CD4-positive, alpha-beta T cell (primary cell): ENCODE results near the gene PNPLA3. TPM values are rescaled to one million over a fixed set of nuclear protein-coding genes. Genes with fewer than 3 reads are reported as not detected.

Experiments
- ATAC-seq: fragments of 200-7000 bp; cut with Tn5 transposase; one replicate; pipeline ENCODE4 v1.10.0; 2022; ENCODE audit warnings: mild to moderate bottlenecking; ENCODE audit not compliant: poor library complexity
- CTCF ChIA-PET: fragments of 350-600 bp; sonication (Branson Sonifier 250); formaldehyde crosslinking; loops from one replicate; lab custom pipeline; 2021; ENCODE audit warnings: antibody characterized with exemption, inconsistent platforms; lab: Charles Lee
- POLR2A ChIA-PET: fragments of 350-600 bp; sonication (Branson Sonifier 250); formaldehyde crosslinking; loops from one replicate; lab custom pipeline; 2021; ENCODE audit warnings: antibody characterized with exemption, inconsistent platforms; lab: Charles Lee
- DNase-seq, 14 experiments: peaks; one replicate each; pipeline ENCODE4 v3.0.0-alpha.2; 2013 to 2020; ENCODE audit warnings: mixed read lengths in 2 of 14
- H3K27ac ChIP-seq, 2 donors: one replicate each; pipeline versions ENCODE4 v1.5.1 to v1.7.0; 2013; ENCODE audit warnings: low read length in 2 of 2, low read depth in 1 of 2, mild to moderate bottlenecking in 1 of 2
- H3K27me3 ChIP-seq, 2 experiments: 1 replicate in 1 of 2; 2 replicates in 1 of 2; pipeline versions ENCODE4 v1.6.1 to v1.7.0; 2013; ENCODE audit warnings: low read length in 2 of 2, control low read depth in 1 of 2, mild to moderate bottlenecking in 1 of 2, moderate library complexity in 1 of 2; ENCODE audit not compliant: insufficient read depth in 2 of 2, control insufficient read depth in 1 of 2
- H3K36me3 ChIP-seq: one replicate; pipeline ENCODE4 v1.6.1; 2013; ENCODE audit warnings: low read length, control low read depth; ENCODE audit not compliant: insufficient read depth
- H3K4me1 ChIP-seq: one replicate; pipeline ENCODE4 v1.6.1; 2013; ENCODE audit warnings: low read length, control low read depth; ENCODE audit not compliant: insufficient read depth
- H3K4me3 ChIP-seq: one replicate; pipeline ENCODE4 v1.5.1; 2013; ENCODE audit warnings: mild to moderate bottlenecking, low read length, moderate library complexity
- H3K9me3 ChIP-seq, 2 experiments: 1 replicate in 1 of 2; 2 replicates in 1 of 2; pipeline versions ENCODE4 v1.6.1 to v1.7.0; 2013; ENCODE audit warnings: low read length in 2 of 2, mild to moderate bottlenecking in 2 of 2, control low read depth in 1 of 2, moderate library complexity in 1 of 2; ENCODE audit not compliant: control insufficient read depth in 1 of 2, insufficient read depth in 1 of 2
- H3K27ac Mint-ChIP-seq: one replicate; pipeline ENCODE4 v1.8.0; 2020; ENCODE audit warnings: mixed read lengths
- H3K27me3 Mint-ChIP-seq: one replicate; pipeline ENCODE4 v1.8.0; 2021; ENCODE audit warnings: mixed read lengths
- H3K36me3 Mint-ChIP-seq: one replicate; pipeline ENCODE4 v1.8.0; 2021; ENCODE audit warnings: low read depth, mixed read lengths
- H3K4me1 Mint-ChIP-seq: one replicate; pipeline ENCODE4 v1.8.0; 2021; ENCODE audit warnings: low read depth, mixed read lengths
- H3K4me3 Mint-ChIP-seq: one replicate; pipeline ENCODE4 v1.8.0; 2020; ENCODE audit warnings: mild to moderate bottlenecking, mixed read lengths
- H3K9me3 Mint-ChIP-seq: one replicate; pipeline ENCODE4 v1.8.0; 2020; ENCODE audit warnings: mixed read lengths
- CTCF ChIP-seq: fragments of 200-600 bp; IDR thresholded peaks from one replicate; pipeline ENCODE4 v1.8.0; 2022; ENCODE audit warnings: antibody characterized with exemption, mild to moderate bottlenecking
- intact Hi-C, 2 experiments: fragments of 100-400 bp; cut with DNase I in 1 of 2; cut with micrococcal nuclease in 1 of 2; formaldehyde crosslinking; loops; one replicate each; pipeline versions ENCODE4 v1.15.1 to v1.9.0; 2023 to 2025; cut with DNase I, micrococcal nuclease
- total RNA-seq, 174 experiments: library from RNA in 2 of 174; stranded (reverse) in 2 of 174; gene quantifications; one replicate each; pipeline ENCODE4 v1.2.3 and lab custom pipeline; 2021 to 2026

The PNPLA3 gene
- total RNA-seq, 2 experiments from 2014 or later: not detected

- DNase-seq: no peak
- Mint-ChIP-seq H3K4me3 (no peak overlapping the region), H3K9me3 (no peaks in the 10 kb centered on the region), H3K36me3 (no peaks in the 10 kb centered on the region), H3K27ac (no peak overlapping the region), H3K4me1 (no peaks in the 10 kb centered on the region), H3K27me3 (peaks cover 45% of the 10 kb centered on the region)
- no peak overlapping the region for H3K27ac ChIP-seq
- POLR2A ChIA-PET: no interaction called here
- intact Hi-C loops: loop anchor here in 1 of 2 experiments (10.0 kb wide), 1 partner anchor 737 kb away; no protein-coding TSS in a partner anchor
- CTCF ChIA-PET: no interaction called here
- no peak for TF ChIP-seq CTCF
- H3K9me3 ChIP-seq: peaks cover 0 to 8% of the 10 kb centered on the region in 2 experiments
- ATAC-seq: no peak
- no peak overlapping the region for H3K4me3 ChIP-seq
- H3K27me3 ChIP-seq: peaks cover 28 to 47% of the 10 kb centered on the region in 2 experiments
- no peaks in the 10 kb centered on the region for H3K36me3 ChIP-seq
- H3K4me1 ChIP-seq: peaks cover 13% of the 10 kb centered on the region
These were observed 36.2 kb upstream of the PNPLA3 start for GRCh38 chr22:43887391-43887790.

- ATAC-seq: no peak
- POLR2A ChIA-PET: no interaction called here
- no peak for TF ChIP-seq CTCF
- Histone ChIP-seq H3K4me3 (no peak overlapping the region), H3K4me1 (peaks cover 13% of the 10 kb centered on the region), H3K36me3 (no peaks in the 10 kb centered on the region), H3K27me3 (peaks cover 34 to 54% of the 10 kb centered on the region in 2 experiments), H3K27ac (no peak overlapping the region), H3K9me3 (peaks cover 0 to 8% of the 10 kb centered on the region in 2 experiments)
- CTCF ChIA-PET: no interaction called here
- no peaks in the 10 kb centered on the region for H3K36me3 Mint-ChIP-seq
- no peak overlapping the region for H3K4me3 Mint-ChIP-seq
- intact Hi-C loops: loop anchor here in 1 of 2 experiments (10.0 kb wide), 1 partner anchor 736 kb away; no protein-coding TSS in a partner anchor
- DNase-seq: no peak
- no peaks in the 10 kb centered on the region for H3K4me1 Mint-ChIP-seq
- H3K27me3 Mint-ChIP-seq: peaks cover 47% of the 10 kb centered on the region
- no peaks in the 10 kb centered on the region for H3K9me3 Mint-ChIP-seq
- H3K27ac Mint-ChIP-seq: no peak overlapping the region
These were observed 34.9 kb upstream of the PNPLA3 start for GRCh38 chr22:43888740-43889139.

- Histone ChIP-seq H3K36me3 (no peaks in the 10 kb centered on the region), H3K27me3 (peaks cover 34 to 54% of the 10 kb centered on the region in 2 experiments), H3K27ac (no peak overlapping the region), H3K4me1 (peaks cover 13% of the 10 kb centered on the region), H3K9me3 (peaks cover 0 to 8% of the 10 kb centered on the region in 2 experiments), H3K4me3 (no peak overlapping the region)
- Mint-ChIP-seq H3K4me1 (no peaks in the 10 kb centered on the region), H3K9me3 (no peaks in the 10 kb centered on the region), H3K36me3 (no peaks in the 10 kb centered on the region), H3K27me3 (peaks cover 50% of the 10 kb centered on the region), H3K27ac (no peak overlapping the region), H3K4me3 (no peak overlapping the region)
- ChIA-PET CTCF (no interaction called here), POLR2A (no interaction called here)
- DNase-seq (no peak), ATAC-seq (no peak)
- intact Hi-C loops: loop anchor here in 1 of 2 experiments (10.0 kb wide), 1 partner anchor 735 kb away; no protein-coding TSS in a partner anchor
- no peak for TF ChIP-seq CTCF
These were observed 34.3 kb upstream of the PNPLA3 start for GRCh38 chr22:43889201-43889859.
